Superior temporal gyrus (tissue), 1 donor: ENCODE measurements around the gene STOM.

Experiments
- DNase-seq: peaks from one replicate; pipeline ENCODE4 v3.0.0-alpha.2; 2016; ENCODE audit errors: extremely low spot score

STOM gene

DNA sequence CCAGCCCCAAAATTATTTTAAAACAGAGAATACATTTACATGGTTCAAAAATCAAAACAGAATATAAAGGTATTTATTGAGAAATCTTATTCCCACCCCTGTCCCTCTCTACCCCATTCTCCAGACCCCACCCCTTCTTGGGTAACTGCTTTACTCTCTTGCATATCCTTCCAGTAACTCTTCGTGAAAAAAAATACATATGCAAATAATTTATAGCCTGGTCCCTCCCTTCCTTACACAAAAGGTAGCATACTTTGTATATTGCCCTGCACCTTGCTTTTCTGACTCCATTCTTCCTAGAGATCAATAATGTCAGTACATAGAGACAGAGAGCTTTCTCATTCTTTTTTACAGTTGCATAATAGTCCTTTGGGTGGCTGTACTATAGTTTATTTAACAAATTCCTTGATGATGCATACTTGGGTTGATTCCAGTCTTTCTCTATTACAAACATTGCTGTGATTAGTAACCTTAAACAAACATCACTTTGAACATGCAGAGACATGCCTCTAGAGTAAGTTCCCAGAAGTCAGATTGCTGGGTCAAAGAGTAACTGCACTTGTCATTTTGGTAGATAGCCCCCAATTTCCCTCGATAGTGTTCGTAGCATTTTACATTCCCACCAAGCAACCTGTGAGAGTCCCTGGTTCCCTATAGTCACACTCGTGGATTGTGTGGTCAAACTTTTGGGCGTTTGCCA lies 47.9 kb downstream of the STOM start:
- no peak for DNase-seq

DNA sequence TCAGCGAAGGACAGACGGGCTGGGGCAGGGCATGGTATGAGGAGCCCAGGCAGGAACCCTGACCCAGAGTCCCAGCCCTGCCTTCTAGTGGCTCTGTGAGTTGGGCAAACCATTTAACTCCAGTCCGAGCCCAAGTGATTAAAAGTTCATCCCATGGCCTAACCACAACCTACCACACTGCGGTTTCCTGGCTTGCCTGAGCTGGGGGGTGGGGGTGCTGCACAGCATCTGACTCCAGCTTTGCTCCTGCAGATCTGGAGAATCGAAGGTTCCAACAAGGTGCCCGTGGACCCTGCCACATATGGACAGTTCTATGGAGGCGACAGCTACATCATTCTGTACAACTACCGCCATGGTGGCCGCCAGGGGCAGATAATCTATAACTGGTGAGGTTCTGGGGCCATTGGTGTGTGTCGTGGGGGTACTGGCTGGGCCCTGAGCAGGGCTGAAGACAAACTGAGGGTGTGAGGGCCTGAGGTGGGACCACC lies 49.0 kb downstream of the STOM start:
- no peak for DNase-seq

DNA sequence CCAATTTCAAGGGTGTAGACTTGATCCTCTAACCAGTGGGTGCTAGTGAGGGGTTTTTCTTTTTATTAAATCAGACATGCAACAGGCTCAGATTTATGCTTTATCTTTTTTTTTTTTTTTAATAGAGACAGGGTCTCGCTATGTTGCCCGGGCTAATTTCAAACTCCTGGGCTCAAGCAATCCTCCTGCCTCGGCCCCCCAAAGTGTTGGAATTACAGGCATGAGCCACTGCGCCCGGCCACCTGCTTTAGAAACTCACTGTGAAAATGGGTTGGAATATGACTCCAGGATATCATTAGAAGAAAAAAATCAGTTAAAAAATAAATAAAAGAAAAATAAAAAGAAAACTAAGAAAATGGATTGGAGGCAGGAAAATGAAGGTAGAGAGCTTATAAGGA lies 50.7 kb downstream of the STOM start:
- DNase-seq: no peak

- DNase-seq: no peak
Measured at GRCh38 chr9:121318631-121319382, 51.2 kb downstream of the STOM start.

DNA sequence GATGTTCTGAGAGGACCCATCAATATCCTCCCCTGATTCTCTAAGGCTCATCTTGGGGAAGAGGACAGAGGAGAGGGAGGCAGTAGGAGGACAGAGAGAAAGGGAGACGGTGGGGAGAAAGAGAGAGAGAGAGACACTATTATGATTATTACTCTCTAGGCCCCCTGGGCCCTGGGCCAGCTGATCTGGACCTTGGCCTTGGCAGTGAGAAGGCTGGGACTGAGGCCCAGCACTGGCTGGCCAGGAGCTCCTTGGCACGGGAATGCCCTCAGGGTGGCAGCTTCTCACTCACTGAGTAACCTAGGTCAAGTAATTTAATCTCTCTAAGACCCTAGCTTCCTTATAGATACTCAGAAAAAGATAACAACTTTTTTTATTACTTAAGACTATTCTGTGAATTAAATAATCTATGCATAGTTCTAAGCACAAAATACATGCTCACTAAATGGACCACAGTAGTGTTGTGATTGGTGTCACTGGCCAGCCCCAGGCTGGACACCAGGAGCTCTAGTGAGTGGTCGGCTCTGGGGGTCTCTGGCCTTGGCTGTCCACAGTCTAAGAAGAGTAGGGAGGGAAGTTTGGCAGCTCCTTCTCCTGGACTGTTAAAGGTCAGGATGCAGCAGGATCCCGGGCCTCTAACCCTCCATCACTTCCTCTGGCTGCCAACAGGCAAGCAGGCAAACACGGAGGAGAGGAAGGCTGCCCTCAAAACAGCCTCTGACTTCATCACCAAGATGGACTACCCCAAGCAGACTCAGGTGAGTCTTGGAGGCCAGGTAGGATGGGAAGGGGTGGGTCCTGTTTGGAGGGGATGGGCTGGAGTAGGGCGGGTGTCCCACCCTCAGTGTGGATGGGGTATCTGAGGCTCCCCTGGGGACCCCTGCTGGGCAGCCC lies 52.1 kb downstream of the STOM start:
- DNase-seq: no peak

DNA sequence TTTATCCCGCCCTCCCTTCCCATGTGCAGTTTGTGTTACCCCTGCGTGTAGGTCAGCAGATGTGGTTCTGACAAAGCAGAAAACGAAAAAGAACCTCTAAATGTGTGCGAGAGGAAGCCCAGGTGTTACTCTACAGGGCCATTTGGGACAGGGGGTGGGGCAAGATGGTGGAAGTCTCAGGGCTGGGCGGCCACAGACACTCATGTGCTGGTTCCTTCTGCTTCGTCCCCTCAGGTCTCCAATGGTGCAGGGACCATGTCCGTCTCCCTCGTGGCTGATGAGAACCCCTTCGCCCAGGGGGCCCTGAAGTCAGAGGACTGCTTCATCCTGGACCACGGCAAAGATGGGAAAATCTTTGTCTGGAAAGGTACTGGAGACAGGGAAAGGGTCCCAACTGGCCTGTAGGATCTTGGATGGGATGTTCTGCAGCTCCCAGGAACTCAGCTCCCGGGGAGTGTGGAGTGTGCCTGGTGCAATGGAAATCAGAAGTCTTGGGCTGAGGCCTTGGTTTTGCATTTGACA lies 53.1 kb downstream of the STOM start:
- no peak for DNase-seq

- DNase-seq: no peak
Measured at GRCh38 chr9:121316378-121316777, 53.7 kb downstream of the STOM start.

- DNase-seq: no peak
Measured at GRCh38 chr9:121313458-121314152, 56.4 kb downstream of the STOM start.

DNA sequence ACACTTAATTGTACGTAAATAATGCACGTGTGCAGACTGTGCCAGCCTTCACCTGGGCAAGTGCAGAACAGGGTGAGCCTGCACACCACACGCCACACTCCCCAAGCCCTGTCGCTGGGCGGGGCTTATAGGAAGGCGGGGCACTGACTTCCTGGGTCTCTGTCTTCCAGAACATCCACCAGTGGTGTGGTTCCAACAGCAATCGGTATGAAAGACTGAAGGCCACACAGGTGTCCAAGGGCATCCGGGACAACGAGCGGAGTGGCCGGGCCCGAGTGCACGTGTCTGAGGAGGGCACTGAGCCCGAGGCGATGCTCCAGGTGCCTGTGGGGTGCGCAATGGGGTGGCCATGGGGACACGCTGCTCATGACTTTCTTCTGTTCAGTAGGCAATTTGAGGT lies 57.9 kb downstream of the STOM start:
- DNase-seq: no peak

DNA sequence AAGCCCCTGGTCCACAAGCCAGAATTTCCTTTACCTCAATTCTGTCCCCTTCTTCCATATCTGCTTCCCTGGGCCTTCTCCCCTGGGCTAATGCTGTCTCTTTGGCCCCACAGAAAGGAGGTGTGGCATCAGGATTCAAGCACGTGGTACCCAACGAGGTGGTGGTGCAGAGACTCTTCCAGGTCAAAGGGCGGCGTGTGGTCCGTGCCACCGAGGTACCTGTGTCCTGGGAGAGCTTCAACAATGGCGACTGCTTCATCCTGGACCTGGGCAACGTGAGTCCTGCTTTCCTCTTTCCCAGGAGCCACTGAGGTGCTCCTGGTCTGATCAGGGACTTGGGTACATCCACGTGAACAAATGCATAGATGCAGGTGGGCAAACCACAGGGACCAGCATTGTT lies 59.5 kb downstream of the STOM start:
- DNase-seq: no peak

- DNase-seq: no peak
Measured at GRCh38 chr9:121309833-121310425, 60.1 kb downstream of the STOM start.

DNA sequence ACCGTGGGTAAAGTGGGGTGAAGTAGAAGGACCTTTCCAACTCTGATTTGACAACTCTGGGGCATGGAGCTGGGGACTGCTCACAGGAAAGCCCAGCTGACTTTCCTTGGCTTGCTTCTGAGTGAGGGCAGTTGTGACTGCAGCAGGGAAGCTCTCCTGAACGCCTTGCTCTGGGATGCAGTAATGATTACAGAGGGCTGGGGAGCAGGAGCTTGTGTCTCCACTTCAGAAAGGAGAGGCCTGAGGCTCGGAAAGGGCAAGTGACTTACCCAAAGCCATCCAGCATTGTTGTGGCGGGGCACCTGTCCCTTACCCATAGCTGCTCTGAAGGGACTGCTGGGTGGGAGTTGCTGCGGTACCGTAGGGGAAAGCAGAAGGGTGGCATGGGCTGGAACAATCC lies 60.9 kb downstream of the STOM start:
- no peak for DNase-seq

DNA sequence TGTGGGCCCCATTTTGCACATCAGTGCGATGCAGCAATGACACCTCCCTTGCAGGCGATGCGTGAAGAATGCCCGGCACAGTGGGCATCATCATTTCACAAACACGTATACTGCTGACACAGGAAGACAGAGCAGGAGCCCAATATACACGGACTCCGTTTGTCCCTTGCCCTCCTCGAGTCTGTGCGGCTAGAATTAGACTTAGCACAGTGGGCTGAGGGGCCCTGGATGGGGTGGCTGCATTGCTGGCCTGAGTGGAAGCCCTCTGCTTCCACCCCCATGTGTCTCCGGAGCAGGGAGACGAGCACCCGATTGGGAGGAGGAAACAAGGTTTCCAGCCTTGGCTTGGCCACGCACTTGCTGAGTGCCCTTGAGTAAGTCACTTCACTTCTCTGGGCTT lies 61.3 kb downstream of the STOM start:
- no peak for DNase-seq

DNA sequence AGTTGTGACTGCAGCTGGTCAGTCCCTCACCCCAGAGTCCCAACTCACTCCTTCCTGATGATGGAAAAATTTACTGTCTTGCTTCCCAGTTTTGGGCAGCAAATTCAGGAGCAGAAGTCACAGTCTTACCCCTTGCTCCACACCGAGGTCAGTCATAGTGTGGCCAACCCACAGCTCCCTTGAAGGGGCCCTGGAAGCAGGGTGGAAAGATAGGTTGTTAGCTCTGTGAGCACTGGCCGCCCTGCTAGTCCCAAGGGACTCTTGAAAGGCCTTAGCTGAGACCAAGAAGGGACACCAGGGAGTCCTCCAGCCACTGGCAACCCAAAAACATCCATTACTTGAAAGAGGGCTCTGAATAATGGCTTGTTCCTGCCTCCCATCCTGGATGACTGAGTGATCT lies 62.1 kb downstream of the STOM start:
- no peak for DNase-seq

GRCh38 chr9:121305269-121305994 lies 64.6 kb downstream of the STOM start:
- no peak for DNase-seq

DNA sequence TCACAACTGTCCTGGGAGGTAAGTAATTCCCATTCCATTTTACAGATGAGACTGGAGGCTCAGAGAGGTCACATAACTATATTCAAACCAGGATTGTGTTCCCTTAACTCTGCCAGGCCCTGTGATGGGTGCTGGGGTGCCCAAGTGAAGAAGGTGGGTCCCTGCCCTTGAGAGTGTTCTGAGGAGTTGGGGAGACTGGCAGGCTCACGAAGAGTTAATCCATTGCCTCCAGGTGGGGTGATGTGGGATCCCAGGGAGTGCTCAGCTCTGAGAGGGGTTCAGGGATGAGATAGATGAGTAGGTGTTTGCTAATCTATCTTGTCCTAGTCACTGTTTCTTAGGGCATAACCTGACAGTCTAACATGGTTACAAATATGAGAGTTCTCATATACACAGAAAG lies 65.3 kb downstream of the STOM start:
- no peak for DNase-seq

GRCh38 chr9:121303456-121304451 lies 66.3 kb downstream of the STOM start:
- no peak for DNase-seq

DNA sequence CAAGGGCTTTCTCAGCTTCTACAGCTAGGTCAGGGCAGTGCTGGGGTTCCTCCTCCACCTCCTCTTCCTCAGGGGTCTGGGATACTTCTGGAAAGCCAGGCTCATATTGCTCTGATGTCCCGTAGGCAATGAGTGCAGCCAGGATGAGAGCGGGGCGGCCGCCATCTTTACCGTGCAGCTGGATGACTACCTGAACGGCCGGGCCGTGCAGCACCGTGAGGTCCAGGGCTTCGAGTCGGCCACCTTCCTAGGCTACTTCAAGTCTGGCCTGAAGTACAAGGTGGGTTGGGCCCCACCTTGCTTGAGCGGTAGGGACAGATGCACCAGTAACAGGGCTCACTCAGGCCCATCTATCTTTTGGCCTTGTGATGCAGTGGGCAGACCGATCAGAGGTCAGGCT lies 67.3 kb downstream of the STOM start:
- no peak for DNase-seq

GRCh38 chr9:121302341-121302740 lies 67.7 kb downstream of the STOM start:
- DNase-seq: no peak
